ENCODE measurements around the gene NUP188.
A peak's percentile ranks its signal among the peaks of the same experiment; 100 is the strongest.

Gene NUP188

GRCh38 chr9:128913995-128914772, 33.3 kb upstream of the NUP188 start:
- DNase-seq: no peak

- DNase-seq: no peak
Measured at GRCh38 chr9:128916204-128916603, 31.3 kb upstream of the NUP188 start.

- DNase-seq: no peak
Measured at GRCh38 chr9:128916745-128917144, 30.8 kb upstream of the NUP188 start.

- DNase-seq: no peak
Measured at GRCh38 chr9:128917151-128917849, 30.2 kb upstream of the NUP188 start.

- no peak for DNase-seq
Measured at GRCh38 chr9:128918921-128919320, 28.6 kb upstream of the NUP188 start.

GRCh38 chr9:128919402-128920089, 28.0 kb upstream of the NUP188 start:
- DNase-seq: no peak

- no peak for DNase-seq
Measured at GRCh38 chr9:128920381-128921058, 27.0 kb upstream of the NUP188 start, which contains the start of gene PHYHD1. PHYHD1 (plus strand) TSS chr9:128920982; CDS start chr9:128922324, 1,342 bp downstream.

GRCh38 chr9:128921881-128922763, 25.4 kb upstream of the NUP188 start:
- DNase-seq: no peak

- no peak for DNase-seq
Measured at GRCh38 chr9:128923493-128923883, 24.0 kb upstream of the NUP188 start.

GRCh38 chr9:128927731-128928411, 19.6 kb upstream of the NUP188 start:
- DNase-seq: peak; percentile 69

- no peak for DNase-seq
Measured at GRCh38 chr9:128928624-128929023, 18.9 kb upstream of the NUP188 start.

GRCh38 chr9:128929560-128929959, 17.9 kb upstream of the NUP188 start:
- no peak for DNase-seq

- DNase-seq: no peak
Measured at GRCh38 chr9:128933731-128934130, 13.8 kb upstream of the NUP188 start.

- no peak for DNase-seq
Measured at GRCh38 chr9:128936171-128936865, 11.2 kb upstream of the NUP188 start.

GRCh38 chr9:128937310-128938165, 10.0 kb upstream of the NUP188 start:
- DNase-seq: no peak

GRCh38 chr9:128940271-128940921, 7.1 kb upstream of the NUP188 start:
- DNase-seq: no peak

- no peak for DNase-seq
Measured at GRCh38 chr9:128940946-128941755, 6.3 kb upstream of the NUP188 start.
